Stimulated activated CD8-positive, alpha-beta memory T cell treated with anti-CD3 and anti-CD28 coated beads, Interleukin-4, amount 100 ng/mL, for 4 hours (primary cell): ENCODE measurements around the gene ASCL4.

Source experiments
- DNase-seq, 2 donors: peaks; one replicate each; pipeline ENCODE4 v3.0.0-alpha.2; 2020; ENCODE audit warnings: low read depth in 2 of 2, low spot score in 1 of 2

Gene ASCL4

GRCh38 chr12:107778383-107779025 lies 4.0 kb downstream of the ASCL4 start:
- DNase-seq: no peak

DNA sequence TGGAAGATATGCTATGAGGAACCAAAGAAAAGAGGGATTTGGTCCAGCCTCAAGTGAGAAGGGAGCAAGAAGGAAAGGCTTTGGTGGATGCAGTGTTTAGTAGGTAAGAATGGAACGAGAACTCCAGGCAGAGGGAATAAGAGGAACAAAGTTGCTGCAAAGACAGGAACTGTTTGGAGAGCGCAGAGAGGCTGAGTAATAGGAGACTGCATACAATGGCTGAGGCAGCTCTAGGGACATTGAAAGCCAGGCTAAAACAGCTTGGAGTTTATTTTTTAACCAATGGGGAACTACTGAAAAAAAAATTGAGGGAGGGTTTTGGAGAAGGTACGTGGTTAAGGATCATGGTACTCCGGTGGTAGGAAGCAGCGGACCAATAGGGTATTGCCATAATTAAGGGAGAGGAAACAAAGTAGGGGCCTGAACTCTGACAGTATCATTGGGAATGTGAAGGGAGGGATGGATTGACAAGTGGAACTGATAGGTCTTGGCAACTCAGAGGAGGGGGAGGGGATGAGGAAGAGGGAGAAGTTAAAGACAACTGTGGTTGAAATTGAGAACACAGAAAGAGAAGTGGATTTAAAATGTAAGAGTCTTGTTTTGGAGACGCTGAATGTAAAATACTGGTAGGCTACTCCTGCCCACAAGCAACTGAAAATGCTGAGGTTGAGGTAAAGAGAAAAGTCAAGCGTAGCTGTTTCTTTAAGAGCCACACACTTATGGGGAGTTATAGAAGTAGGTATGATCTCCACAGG lies 4.8 kb downstream of the ASCL4 start:
- no peak for DNase-seq

GRCh38 chr12:107780298-107780697 lies 5.8 kb downstream of the ASCL4 start:
- DNase-seq: no peak

- DNase-seq: no peak
Observed at GRCh38 chr12:107782067-107782466, 7.6 kb downstream of the ASCL4 start.

GRCh38 chr12:107783406-107784376 lies 9.2 kb downstream of the ASCL4 start:
- DNase-seq: no peak

GRCh38 chr12:107788281-107788680 lies 13.8 kb downstream of the ASCL4 start:
- DNase-seq: no peak

DNA sequence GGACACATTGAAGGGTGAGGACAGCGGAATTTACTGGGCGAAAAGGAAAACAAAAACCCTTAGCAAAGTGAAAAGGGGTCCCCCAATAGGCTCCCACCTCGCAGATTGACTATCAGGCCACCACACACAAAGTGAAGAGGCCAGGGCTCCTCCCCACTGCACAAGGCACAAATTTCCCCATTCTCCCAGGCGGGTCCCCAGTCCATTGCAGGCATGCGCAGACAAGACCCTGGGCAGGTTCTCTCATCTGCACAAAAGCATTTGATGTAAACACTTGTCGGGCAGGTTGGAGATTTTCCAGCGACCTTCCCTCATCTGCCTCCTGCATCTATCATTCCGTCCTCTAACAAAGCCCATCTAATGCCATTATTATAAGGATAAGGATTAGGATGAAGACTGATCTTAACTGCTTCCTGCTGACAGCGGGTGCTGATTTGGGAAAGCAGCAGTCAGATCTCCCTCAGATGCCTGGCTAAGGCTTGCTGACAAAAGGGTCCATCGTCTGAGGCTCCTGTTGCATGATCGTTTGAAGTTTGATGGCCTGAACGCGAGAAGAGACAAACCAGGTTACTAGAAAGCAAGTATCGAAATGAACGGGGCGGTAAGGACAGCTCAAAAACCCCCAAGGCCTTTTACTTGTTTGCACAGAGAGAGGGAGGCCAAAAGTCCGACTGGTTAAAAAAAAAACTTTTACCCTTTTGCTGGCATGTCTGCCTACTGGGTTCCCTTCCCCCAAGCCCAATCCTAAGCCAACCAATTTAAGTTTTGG lies 14.4 kb downstream of the ASCL4 start:
- DNase-seq: no peak

DNA sequence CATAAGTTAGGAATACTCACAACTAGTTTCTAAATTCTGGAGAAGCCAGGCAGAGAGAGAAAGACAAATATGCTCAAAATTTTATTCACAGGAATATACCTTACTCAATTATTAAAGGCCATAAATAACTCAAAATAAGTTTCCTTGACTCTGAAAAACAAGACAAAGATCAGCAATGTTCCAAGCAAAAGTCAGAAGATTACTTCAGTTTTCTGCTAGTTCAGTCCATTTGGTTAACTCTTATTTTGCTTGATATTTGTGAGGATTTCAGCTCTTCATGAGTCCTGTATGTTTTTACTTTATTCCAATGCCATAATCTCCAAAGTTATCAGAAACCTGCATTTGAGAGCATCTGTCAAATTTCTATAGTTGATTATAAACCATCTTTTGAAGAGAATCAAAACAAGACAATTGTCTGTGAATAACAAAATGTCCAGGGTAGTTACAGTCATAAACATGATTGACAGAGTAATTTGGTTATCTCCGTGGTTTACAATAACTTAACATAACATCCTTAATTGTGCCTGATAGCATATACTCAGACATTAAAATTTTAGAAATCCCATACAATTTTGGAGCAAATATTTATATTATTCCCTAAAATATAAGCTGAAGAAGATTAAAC lies 17.1 kb downstream of the ASCL4 start:
- no peak for DNase-seq

- no peak for DNase-seq
Observed at GRCh38 chr12:107794451-107794850, 19.9 kb downstream of the ASCL4 start.

DNA sequence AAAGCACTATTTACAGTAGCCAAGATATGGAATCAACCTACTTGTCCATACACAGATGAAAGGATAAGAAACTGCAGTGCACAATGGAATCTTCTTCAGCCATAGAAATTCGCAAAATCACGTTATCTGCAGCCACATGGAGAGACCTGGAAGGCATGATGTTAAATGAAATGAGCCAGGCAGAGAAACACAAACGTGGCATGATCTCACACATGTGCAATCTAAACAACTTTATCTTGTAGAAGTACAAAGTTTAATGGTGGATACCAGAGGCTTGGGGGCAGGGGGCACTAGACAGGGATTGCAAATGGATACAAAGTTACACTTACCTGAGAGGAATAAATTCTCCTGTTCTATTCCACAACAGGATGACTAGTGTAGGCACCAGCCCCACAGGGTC lies 24.1 kb downstream of the ASCL4 start:
- DNase-seq: no peak

DNA sequence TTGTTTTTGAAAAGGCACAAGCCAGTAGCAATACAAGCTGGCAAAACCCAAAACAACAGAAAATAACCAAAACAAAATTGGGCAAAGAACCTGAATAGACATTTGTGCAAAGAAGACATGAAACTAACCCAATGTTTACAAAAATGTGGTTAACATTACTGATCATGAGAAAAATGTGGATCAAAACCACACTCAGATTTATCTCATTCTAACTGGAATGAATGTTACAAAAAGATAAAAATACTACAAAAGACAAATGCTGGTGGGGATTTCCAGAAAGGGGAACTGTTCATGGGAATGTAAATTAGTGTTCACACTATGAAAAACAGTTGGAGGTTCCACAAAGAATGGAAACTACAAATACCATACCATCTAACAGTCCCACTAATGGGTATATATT lies 26.6 kb downstream of the ASCL4 start:
- no peak for DNase-seq

DNA sequence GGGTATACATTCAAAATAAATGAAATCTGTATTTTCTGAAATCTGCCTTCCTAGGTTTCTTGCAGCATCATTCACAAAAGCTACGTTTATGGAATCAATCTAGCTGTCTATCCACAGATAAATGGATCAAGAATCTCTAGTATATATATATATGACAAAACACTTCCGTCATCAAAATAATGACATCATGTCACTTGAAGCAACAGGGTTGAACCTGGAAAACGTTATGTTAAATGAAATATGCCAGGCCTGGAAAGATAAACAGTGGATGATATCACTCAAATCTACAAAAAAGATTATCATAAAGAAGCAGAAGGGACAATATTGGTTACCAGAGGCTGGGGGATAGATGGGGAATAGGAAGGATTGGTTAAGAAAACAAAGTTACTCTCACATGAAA lies 28.6 kb downstream of the ASCL4 start:
- no peak for DNase-seq

DNA sequence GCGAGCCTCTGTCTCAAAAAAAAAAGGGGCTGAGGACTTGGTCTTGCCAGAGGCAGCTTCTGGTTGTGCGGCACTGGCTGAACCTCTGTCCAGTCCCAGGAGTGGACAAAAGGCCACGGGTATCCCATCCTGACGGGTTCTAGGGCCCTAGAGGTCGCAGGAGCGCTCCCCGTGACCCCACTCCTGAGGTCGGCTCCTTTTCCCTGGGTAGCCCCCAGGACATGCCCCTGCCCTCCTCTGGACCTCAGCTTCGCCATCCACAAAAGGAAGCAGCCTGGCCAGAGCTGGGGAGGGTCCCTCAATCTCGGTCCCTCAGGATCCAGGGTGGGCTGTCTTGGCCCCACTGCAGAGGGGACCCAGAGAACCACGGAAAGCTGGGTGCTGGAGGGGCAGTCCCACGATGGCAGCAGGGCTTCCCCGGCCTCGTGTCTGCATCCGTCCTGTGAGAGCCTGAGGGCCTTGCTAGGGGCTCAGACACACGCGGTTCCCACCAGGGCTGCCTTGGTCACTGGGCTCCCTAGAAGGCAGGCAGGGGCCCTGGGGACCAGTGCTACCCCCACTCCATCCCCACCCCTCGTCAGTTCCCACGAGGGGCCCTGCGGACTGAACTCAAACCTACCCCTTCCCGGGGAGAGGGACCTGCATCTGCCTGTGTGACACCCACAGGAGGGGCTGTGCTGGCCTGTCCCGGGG lies 31.1 kb downstream of the ASCL4 start:
- no peak for DNase-seq

- DNase-seq: no peak
Observed at GRCh38 chr12:107807471-107808150, 33.1 kb downstream of the ASCL4 start.

DNA sequence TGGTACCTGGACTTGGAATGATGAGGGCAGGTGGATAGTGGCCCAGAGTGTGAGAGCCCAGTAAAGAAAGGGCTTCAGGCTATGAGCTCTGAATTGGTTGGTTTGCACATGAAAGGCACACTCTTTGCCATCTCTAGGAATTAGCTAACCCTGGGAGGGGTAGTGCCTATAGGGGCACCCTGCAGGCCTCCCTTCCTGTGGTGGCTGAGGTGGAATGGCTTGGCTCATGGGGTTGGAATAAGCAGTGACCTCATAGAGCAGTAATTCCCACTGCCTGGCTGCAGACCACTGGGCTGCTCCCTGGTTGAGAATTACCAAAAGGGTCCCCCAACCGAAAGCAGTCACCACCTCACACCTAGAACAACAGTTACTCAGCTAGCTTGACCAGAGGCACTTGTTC lies 42.7 kb downstream of the ASCL4 start:
- DNase-seq: no peak

GRCh38 chr12:107818984-107819383 lies 44.5 kb downstream of the ASCL4 start:
- no peak for DNase-seq

DNA sequence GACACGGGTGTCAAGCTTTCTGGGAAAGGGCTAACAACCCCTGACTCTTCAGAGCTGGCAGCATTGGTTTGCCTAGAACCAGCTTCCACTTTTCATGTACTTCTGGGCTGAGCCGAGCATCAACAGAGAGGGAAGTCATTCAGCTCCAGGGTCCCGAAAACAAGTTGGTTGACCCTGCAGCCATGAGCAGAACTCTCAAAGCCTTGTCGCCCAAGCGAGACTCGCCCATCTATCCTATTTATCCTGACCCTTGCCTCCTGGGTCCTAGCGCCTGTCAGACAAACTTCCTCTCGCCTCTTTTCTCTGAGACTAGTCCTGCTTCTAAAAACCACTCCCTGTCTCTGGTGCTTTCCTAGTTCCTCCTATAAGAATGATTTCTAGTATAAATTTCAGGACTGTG lies 47.9 kb downstream of the ASCL4 start:
- no peak for DNase-seq
